GM19452 (cell line): ENCODE data around the gene KCND3.
A peak's percentile ranks its signal among the peaks of the same experiment; 100 is the strongest.
"Not testable (repeated sequence)": the region's sequence is repeated elsewhere in the genome, so short reads cannot be mapped to it uniquely, and the experiment has no call there.

ENCODE experiments used
- ATAC-seq: cut with Tn5 transposase; IDR thresholded peaks from one replicate; pipeline ENCODE4 v1.9.1; 2021; ENCODE audit not compliant: unreplicated experiment

KCND3 gene

DNA sequence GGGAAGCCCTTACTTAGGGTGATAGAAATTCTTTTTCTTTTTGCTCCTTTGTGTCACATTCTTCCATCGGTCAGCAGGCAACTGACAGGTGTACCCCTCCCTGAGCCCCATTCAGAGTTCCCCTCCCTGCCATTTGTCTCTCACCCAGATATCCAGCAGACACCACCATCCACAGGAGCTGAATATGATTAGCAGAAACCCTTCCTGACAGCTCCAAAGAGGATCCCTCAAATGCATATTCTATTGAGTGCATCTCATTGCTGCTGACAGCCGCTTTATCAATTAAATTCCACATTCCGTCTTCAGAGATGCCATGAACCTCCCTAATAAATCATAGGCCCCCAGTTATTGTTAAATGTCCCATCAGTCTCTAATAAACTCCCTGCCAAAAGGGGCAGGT lies 239.8 kb downstream of the KCND3 start:
- ATAC-seq: no peak

DNA sequence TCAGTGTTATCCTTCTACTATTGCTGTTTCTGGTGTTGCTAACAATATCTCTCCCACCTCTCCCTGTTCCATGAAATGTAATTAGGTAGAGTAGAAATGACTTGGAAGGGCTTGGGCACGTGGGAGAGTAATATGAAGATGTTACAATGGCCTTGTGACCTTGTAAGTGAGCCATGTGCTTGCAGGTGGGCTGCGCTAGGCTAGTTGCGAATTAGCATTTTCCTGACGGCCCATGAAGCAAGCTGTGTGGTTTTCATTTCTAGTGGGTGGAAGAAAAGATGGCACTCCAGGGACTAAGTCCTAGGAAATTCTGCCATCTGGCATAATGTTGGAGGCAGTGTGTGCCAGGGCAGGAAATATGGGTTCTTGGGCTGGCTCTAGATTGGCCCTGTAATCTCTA lies 241.5 kb downstream of the KCND3 start:
- no peak for ATAC-seq

DNA sequence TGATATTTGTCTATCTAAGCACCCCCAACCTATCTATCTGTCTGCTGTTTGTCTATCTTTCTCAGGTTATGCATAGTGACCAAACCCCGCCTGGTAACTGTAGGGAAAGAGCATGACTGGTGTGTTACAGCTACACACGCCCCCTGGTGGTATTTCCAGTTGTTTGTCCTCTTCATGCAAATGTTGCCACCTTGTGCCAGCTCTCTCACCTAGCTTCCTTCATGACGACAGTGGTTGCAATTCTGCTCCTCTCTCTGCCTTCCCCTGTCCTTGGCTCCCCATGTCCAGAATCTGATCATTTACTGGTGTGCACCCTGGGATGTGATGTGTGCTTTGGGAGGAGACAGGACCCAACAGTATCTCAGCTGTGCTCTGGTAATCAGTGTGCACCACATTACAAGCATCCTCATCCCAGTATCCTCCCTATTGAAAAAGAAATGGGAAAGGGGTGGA lies 242.2 kb downstream of the KCND3 start:
- no peak for ATAC-seq

DNA sequence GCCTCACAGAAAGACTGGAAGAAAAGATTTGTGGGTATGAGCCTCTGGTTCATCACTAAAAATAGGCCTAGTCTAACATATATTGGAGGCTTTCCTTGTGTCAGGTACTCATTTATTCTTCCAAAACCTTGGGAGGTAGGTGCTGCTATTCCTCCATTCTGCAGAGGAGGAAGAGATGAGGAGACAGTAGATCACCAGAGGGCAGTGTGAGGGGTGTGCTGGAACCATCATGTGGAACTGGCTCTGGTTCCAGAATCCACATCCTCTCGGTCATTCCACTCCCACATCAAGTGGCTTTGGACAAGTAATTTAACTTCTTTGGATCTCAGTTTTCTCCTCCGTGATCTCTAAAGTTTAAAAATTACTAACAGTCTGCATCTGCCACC lies 242.9 kb downstream of the KCND3 start:
- ATAC-seq: no peak

DNA sequence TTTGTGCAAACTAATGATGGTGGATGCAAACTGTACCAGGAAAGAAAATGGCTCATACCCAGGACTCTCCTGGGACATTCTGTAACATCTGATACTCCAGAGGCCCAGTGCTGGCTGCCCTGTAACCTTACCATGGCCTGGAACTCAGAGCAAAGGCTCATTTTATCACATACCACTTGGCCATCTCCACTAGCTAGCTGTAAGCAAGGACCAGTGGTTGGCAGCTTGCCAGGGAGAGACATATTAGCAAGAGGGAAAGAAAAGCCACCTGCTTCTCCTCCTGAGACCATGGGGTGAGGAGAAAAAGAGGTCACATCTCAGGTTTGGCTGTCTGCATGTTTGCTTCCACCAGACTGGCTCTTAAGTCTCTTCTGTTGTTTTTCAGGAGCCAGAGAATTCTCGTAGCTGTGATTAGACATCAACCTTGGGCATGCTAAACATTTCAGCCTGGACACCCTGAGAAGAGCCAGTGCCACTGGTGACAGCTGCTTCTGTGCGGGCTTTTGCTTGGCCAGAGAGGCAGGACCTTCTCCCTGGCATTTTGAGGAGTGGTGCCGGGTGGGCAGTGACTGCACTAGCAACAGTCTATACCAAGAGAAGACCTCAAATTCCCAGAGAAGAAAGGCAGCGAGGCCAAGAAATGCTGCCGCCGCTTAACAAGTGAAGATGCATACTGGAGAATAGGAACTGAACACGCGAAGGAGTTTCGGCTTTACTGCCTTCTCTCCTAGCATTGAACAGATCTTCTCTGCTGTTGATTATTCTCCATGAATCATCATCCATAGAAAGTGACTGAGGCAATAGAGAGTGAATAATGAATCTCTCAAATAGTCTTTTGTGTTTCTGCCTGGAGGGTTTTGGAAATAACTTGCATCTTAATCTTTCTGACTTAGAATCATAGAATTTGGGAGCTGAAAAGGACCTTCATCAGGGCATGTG lies 243.5 kb downstream of the KCND3 start:
- ATAC-seq: no peak

DNA sequence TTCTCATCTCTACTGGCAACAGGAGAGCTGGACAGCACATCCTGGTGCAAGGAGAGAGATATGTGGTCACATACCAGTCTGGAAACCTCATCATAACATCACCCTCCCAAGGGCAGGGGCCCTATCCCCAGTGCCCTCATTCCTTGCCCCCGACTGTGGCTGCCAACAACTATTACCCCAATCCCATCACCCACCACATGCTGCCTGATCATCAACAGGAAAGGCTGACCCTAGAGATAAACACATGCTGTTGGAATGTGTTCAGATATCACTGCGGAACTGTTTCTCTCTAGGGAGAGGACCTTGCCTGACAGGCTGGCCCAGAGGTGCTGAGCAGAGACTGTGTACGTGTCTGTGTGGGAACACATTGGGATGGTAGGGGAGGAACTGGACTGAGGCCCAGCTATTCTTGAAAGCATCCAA lies 245.8 kb downstream of the KCND3 start:
- ATAC-seq: no peak

DNA sequence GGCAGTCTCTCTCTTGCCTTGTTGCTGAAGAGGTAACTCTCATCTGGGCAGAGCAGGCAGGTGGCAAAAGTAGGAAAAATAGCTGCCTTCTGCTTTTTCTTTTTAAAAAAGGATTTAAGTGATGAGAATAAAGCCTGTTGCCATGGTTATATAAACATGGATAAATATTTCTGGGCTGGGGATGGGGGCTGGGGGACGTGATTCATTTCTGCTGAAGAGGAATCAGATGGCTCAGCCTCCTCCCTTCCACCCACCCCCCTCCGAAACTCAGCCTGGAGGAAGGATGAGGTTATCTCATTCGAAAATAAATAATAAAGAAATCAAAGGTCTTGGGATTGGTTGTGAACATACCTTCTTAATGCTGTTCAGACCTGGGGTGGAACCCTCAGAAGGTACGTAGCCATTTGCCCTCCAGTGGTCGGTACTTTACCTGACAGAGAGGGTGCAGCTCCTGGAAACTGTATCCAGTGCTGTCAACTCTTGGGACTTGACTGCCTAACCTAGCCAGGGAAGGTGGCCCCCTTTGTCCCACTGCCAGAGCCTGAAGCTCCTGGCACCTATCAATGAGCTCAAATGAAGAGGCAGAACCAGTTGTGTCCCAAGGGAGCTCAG lies 246.4 kb downstream of the KCND3 start:
- no peak for ATAC-seq

DNA sequence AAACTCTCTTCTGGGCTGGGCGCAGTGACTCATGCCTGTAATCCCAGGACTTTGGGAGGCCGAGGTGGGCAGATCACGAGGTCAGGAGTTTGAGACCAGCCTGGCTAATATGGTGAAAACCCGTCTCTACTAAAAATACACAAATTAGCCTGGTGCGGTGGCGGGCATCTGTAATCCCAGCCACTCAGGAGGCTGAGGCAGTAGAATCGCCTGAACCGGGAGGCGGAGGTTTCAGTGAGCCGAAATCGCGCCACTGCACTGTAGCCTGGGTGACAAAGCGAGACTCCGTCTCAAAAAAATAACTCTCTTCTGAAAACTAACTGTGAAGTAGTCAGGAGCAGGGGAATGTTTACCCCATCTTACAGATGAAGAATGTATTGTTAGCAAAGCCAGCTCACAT lies 247.2 kb downstream of the KCND3 start:
- ATAC-seq: not testable (repeated sequence)

DNA sequence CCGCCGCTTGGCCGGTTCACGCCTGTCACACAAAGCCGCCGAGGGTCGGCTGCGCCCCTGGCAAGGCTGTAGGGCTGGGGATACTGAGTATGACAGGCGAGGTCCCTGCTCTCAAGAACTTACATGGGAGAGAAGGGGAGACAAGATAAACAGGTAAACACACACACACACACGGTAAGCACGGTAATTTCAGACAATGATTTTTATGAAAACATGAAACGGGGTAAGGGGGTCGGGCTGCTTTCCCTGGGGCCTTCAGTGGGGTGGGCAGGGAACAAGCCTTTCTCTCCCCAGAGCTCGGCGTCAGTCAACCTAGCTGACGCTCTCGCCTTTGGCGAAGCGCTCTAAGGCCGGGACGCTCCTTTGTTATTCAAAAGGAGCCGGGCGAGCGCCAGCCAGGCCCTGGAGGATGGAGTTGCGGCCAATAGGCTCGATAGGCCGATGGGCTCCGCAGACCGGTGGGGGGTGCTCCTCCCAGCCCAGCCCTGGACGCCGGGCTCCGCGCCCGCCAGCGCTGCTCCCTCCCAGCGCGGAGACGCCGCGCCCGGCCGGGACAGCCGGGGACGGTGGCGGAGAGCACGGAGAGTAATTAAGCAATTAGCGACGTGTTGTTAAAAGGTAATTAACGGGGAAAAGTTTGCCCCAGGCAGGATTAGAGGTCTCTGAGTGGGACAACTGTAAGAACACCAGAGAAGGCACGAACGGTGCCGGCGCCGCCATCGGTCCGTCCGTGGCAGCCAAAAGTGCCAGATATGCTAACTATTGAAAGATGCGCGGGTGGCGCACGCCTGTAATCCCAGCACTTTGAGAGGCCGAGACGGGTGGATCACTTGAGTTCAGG lies 249.3 kb downstream of the KCND3 start:
- peak; percentile 9 for ATAC-seq

DNA sequence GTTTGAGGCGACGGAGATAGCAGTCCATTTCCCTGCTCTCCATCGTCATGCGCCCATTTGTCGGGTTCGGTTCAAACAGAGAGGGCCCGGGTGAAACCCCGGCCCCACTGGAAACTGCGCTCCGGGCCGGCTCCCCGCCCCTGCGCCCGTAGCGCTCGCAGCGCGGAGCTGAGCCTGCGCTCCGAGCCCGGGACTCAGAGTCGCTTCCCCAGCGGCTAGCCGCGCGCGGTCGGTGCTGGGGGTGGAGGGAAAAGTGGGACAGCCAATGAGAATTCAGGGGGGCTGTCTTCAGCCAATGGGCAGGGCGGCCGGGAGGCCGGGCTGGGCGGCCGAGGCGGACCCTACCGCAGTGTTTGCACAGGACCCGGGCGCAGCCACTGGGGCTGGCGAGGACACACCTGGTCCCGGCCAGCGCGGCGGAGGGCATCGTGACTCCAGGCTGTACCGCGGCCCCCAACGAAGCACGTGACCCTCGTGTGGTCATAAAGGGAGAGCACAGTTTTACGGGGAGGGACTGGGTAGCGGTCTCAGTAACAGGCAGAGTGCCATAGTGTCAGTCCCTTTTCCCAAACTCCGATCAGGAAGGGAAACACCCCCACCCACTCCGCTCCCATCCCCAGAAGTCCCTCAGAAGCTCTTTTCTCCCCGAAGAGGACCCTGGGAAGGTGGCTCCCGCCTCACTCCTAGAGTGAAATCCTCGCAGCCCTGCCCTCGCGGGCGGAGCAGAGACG lies 250.1 kb downstream of the KCND3 start, which contains the start of gene INKA2:
TSS of gene INKA2 (minus strand) at position 202 of the 731 bp plus-strand sequence. CDS start at position 49, 153 bp downstream.
- peak; percentile 84 for ATAC-seq

DNA sequence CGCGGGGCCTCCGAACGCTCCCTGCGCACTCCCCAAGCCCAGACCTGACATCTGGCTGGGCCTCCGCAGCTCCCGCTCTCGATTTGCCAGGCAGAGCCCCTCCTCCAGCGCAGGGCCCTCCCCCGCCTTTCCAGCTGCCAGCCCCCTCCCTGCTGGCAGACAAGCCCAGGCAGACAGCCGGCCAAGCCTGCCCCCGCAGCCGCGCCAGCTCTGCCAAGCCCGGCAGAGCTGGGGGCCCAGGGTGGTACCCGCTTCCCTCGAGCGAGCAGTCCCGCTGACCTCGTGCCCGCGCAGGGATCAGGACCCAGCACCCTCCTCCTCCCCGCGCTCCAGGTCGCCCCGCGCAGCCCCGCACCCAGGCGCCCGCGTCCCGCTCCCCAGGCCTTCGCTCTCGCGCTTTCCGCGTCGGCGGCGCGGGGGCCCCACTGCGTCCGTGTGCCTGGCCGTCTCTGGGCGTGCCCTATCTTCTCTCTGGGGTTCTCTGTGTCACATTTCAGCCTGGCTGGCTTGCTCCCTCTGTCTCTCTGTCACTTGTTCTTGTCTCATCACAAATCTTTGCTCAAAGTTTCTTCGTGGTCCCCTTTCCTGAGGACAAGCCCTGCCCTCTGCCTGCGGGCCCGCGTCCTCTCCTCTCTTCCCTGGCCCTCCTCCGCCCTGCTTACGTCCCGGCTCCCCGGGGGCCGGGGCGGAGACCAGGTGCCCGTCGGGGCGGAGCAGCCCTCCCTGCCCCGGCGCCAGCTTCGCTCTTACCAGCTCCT lies 250.9 kb downstream of the KCND3 start:
- peak; percentile 54 for ATAC-seq

DNA sequence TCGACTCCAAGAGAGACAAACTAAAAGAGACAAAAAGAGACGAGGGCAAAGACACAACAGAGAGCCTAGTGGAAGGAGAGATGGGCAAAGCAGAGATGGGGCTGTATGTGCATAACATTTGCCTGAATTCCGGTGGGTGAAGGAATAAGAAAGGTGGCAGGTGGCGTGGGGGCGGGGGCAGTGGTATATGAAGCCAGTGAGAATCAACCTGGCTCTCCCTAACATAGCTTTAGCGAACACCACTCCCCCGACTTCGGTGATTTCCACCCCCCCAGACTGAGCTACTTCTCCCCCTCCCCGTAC lies 251.4 kb downstream of the KCND3 start:
- no peak for ATAC-seq

DNA sequence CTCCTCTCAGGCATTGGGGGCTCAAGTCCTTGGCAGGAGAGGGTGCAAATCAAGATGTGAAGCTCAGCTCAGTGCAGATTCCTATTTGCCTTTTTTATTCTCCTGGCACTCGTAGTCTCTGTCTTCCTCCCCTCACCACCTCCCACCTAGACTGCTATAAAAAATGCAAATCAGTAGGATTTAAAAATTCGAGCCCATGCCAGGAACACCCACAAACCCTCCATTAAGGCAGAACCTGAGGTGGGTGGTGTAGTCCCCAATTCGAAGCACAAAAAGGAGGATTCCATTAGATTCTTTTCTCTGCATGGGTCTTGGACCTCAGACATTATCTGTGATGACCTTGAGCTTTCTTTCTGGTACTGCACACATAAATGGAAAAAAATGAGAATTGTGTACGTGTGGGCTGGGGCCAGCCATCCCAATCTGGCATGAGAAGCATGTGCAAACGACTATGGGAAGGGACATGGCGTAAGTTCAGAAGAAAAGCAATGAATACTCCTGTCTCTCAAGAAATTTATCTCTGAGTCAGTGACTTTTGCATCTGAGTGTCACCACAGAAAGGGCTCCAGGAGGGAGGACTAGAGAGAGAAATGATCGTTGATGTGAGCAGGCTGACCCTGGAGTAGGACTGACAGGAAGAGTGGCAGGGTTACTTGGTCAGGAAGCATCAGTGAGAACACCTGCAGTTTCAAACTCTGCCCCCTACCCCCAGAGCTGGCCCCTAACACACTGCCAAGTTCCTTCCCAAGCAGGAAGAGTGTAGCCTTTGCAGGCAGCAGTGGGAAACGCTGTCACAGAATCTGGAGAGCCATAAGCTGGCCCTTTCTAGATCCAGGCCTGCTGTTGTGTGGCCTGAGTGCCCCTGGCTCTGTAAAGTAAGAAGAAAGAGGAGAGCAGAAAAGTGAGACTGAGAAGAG lies 252.0 kb downstream of the KCND3 start:
- no peak for ATAC-seq

DNA sequence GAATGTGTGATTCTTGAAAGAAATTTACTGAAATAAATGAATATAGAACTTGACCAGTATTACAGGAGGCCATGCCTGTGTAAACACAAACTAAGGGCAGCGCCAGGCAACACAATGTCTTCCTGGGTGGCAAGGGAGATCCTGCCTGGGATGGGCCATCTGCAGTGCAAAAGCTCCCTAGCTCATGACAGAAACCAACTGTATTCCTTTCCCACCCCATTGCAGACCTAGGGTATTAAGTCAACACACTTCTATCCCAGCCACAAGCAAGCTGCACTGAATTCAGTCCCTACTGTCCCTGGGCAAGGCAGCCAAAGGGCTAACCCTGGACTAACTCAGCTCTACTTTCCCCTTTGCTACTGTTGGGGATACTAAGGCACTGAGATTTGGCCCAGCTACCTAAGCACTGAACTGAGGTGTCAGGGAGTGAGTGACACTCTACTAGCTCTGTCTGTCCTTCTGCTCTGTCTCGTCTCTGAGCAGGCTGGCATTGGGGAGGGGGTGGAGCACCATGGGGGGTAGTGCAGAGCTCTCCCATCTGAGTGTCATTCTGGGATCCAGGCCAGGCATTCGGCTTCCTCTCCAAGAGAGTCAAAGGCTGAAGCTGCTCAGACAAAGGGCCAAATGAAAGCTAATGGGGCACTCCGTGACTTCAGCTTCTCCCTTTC lies 252.8 kb downstream of the KCND3 start:
- ATAC-seq: no peak

DNA sequence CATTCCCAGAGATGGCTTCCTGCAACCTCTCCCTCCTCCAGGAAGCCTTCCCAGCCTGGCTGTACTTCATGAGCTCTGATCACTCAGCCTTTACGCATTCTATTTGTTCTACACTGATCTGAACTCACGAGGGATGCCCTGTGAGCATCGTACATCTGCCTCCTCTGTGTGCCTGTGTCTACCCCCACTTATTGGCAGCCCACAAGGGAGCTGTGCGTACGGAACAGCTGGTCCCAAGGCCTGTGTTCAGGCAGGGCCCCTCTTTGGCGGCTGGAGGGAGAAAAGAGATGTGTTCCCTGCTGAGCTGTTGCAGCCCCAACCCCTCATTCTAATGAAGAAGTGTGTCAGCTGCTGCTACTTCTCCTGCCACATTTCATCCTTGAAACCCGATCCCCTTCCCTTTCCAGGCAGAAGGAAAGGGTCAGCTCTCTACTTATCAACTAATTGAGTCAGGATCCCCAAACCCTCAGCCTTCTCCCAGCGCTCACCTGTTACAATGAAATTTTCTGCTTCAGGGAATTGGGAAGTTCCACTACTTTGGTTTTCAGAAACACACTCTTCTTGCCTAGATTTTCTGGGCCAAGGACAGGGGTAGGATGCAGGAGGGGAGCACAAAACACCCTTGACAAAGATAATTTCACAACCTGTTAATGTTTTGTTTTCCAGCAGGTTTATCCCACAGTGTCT lies 253.5 kb downstream of the KCND3 start:
- no peak for ATAC-seq

DNA sequence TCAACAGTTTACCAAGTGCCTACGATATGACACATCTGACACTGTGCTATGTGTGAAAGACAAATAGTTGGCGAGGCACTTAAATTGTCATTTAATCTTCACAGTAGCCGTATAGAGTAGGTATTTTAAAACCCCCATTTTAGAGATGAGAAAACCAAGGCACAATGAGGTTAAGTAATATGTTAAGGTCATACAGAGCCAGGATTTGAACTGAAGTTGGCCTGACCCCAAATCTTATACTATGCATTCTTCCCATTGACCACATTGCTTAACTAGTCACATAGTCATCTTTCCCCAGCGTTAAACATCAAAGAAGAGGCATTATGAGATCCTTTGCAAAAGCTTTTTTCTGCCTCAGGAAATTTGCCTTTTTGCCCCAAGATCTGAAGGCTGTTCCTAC lies 254.1 kb downstream of the KCND3 start:
- no peak for ATAC-seq

DNA sequence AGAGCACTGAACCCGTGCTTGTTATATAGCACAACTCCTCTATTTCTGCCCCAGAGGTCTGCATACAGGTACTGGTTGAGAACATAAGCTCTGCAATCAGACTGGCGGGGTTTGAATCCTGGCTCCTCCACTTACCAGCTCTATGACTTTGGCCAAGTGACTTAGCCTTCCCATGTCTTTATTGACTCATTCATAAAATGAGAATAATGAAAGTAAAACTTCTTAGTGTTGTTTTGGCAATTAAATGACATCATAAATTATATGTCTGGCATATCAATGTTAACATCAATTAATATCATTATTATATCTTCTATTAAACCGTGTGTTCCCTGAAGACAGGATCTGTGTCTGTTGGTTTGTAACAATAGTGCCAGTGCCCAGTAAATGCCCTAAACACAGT lies 254.6 kb downstream of the KCND3 start:
- no peak for ATAC-seq

DNA sequence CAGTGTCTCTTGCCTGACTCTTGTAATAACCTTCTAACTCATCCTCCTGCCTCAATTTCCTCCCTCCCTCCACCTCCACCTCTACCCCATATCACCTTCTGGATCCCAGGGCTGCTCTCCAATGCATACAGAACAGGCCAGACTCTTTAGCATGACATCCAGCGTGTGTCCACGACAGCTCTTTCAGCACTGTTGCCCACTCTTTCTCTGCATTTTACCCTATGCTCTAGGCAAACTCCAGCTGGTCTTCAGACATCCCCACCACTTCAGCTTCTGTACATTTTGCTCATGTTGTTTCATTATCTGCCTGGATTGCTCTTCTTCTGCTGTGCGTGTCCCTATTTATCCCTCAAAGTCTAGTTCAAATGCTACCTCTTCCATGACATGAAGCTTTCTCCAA lies 255.0 kb downstream of the KCND3 start:
- ATAC-seq: no peak
